GM19193 (cell line): Measurements from ENCODE around the gene BOD1L1.

ENCODE experiments used
- POLR2A ChIP-seq: IDR thresholded peaks from 4 replicates; pipeline ENCODE4 v1.6.1; 2011; ENCODE audit not compliant: insufficient read depth, insufficient read length; ENCODE audit errors: extremely low read depth

The BOD1L1 gene

GRCh38 chr4:13641084-13641483 lies 13.6 kb upstream of the BOD1L1 start:
- no peak for TF ChIP-seq POLR2A

DNA sequence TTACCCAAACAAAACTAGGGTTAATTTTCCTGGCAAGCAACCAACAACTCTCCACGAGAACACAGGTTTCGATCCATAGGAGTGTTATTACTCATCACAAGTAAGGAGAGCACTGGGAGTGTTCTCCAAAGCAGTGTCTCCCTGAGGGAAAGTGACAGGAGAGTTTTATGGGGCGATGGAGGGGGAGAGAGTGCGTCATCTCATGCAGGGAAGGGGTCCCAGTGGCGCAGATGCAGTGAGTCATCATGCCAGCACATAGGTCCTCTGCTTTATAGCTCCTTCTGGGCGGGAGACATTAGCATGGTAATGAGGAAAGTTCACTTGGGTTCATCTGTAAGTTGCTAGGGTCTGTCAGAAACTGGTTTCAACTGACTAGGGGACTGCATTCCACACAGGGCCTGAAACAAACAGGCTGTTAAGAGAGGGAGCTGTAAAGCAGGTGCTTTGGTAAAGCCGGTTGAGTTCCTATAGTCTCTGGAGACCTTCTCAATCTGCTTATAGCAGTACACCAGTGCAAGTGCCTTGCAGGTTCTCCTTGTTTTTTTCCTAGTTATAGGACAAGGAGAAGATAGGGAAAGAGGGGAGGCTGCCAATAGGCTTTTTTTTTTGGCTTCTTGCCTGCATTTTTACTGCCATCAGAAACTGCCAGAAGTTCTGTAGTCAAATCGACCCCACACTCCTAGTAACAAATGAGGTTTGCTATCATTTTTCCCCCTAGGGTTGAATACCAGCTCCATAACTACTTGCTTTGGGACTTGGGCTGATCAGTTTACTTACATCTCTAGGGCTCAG lies 12.8 kb upstream of the BOD1L1 start:
- TF ChIP-seq POLR2A: no peak

- no peak for TF ChIP-seq POLR2A
Observed at GRCh38 chr4:13635286-13635799, 7.8 kb upstream of the BOD1L1 start.

GRCh38 chr4:13633671-13634070 lies 6.1 kb upstream of the BOD1L1 start:
- TF ChIP-seq POLR2A: no peak

DNA sequence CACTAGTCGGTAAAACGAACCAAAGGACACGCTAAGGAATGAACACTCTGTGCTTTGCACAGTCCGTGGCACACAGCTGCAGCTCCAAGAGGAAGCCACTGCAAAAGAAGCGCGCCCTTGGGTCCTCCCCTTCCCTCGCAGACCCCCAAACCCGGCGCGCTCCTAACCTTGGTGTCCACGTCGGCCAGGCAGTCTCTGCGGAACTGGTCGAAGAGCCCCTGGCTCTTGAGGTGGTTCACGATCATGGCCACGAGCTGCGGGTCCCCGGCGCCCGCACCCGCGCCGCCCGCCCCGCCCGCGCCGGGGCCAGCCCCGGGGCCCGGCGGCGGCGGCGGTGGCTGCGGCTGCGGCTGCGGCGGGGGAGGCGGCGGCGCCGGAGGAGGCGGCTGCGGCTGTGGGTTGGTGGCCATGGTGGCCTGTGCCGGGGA lies 333 bp downstream of the BOD1L1 start:
- no peak for TF ChIP-seq POLR2A

GRCh38 chr4:13626492-13627177 lies 890 bp downstream of the BOD1L1 start:
- TF ChIP-seq POLR2A: no peak

DNA sequence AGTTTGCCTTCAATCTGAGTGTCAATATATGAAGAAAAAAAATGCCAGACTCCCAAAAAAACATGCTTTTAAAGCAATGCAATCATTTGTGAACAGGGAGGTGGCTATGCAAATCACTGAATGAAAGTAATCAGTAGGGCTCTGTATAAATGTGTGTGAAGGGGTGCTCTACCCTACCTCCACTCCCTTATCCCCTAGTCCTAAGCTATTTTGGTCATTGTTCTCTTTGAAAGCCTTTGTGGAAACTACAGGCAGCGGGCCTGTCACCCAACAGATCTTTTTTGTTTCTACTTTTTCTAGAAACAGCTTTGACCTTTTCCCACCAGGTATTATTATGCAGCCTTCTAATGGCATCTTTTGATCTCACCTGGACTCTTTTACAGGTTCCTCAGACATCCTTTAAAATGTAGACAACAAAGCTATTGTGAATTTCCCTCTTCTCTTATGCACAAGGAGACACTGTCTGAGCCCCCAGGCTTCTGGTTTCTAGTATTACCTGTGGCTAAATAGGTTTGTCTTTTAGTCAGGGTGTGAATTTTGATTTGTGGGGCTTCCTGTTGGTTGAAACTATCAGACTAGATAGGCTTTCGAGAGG lies 9.2 kb downstream of the BOD1L1 start:
- no peak for TF ChIP-seq POLR2A

DNA sequence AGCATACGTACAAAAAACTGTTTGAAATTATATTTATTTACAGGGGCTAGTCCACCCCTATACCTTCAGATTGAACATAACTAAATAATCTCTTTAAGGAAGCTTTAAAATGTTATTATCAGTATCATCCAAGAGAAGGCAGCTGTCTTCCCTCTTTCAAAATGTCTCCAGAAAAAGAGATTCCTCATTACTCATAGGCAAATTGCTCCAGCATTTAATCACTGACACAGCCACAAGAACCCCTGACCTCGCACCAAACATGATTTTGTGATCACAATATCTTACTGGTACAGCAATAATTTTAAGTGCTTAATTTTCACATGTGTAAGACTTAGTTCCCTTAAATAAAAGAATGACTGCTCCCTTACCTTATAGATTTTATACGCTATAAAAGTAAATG lies 9.7 kb downstream of the BOD1L1 start:
- no peak for TF ChIP-seq POLR2A

DNA sequence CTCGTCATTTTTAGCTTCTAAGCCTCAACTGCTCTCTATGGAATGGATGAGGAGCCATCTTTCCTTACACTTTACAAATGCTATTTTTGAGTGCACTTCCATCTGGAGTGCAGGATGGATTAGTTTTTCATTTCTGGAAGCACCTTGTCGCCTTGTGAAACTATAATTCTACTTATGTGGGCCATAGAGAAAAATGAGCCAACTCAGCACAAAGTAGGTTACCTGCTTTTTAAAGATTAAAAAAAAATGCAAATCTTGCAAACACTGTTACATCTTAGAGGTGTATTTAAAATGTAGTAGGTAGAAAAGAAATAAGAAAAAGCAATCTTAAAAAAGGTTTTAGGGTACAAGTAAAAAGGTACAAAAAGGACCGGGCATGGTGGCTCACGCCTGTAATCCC lies 10.9 kb downstream of the BOD1L1 start:
- TF ChIP-seq POLR2A: no peak

DNA sequence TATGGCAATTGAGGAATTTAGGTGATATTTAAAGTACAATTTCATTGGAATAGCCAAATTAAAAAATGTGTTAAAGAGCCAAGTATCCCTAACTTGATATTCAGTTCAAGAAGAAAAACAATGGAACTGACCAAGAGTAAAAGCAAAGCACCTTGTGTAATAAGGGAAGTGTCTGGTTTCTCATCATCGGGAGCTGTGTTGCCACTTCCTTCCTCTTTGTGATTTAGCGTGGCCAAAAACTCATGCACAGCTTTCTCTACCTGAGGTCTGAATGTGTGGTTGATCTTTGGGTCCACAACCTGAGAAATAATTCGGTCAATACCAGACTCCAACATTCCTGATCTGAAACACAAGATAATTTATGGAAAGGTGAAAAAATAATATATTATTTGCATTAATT lies 12.4 kb downstream of the BOD1L1 start:
- no peak for TF ChIP-seq POLR2A

- TF ChIP-seq POLR2A: no peak
Observed at GRCh38 chr4:13612569-13612968, 15.0 kb downstream of the BOD1L1 start.

GRCh38 chr4:13611283-13611842 lies 16.2 kb downstream of the BOD1L1 start:
- peak; percentile 52 for TF ChIP-seq POLR2A

- no peak for TF ChIP-seq POLR2A
Observed at GRCh38 chr4:13605330-13605729, 22.2 kb downstream of the BOD1L1 start.

- TF ChIP-seq POLR2A: no peak
Observed at GRCh38 chr4:13601848-13602247, 25.7 kb downstream of the BOD1L1 start.

DNA sequence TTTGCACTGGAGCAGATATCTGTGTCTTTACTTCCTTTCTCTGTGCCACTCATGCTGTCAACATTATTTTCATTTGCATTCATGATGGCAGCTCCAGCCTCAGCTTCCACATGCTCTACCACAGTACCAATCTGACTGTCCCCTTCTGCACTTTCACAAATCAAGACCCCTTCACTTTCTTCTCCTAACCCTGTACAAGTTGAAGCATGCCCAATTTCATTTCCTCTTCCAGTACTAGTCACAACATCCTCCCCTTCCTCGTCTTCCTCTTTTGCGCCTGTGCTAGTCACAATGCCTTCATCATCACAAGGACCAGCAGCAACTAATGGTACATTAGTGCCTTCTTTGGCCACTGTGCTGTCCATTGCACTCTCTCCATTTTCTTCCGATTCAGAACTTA lies 26.5 kb downstream of the BOD1L1 start:
- no peak for TF ChIP-seq POLR2A

- TF ChIP-seq POLR2A: no peak
Observed at GRCh38 chr4:13599159-13599558, 28.4 kb downstream of the BOD1L1 start.

DNA sequence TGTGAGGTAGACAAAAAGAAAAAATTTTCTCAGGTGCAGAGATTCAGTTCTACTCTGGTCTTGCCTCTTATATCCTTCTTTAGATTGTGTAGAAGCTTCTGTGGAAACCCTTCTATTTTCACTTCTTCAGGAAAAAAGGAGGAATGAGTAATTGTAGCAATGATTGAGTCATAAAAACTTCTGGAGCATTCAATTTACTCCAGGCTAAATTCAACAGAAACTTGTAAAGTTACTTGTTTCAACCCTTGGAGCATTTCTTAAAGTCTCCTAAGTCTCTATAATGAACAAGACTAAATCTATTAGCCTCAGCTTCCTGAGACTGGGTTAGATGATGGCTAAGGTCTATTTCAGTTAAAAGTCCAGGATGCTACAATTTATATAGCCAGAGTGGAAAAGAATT lies 29.9 kb downstream of the BOD1L1 start:
- no peak for TF ChIP-seq POLR2A
